GM20431 (cell line): ENCODE results near the gene FOXQ1.

Experiments used
- in situ Hi-C: fragments of 300-500 bp; cut with MseI, MboI; formaldehyde crosslinking; loops from one replicate; pipeline ENCODE4 v1.15.0; 2020; ENCODE audit warnings: low sequenced_read_pairs; ENCODE audit not compliant: unreplicated experiment

Gene FOXQ1

GRCh38 chr6:1311400-1312202, at the start of gene FOXQ1:
TSS of gene FOXQ1 (plus strand) at chr6:1312098. CDS start at chr6:1312705, 607 bp downstream.
- in situ Hi-C loops, result no loop called here

GRCh38 chr6:1262704-1263038, 49.2 kb upstream of the FOXQ1 start:
- in situ Hi-C loops, result no loop called here

- in situ Hi-C loops, result no loop called here
These were observed 48.7 kb upstream of the FOXQ1 start for GRCh38 chr6:1263039-1263849.

- in situ Hi-C loops, result no loop called here
These were observed 48.0 kb upstream of the FOXQ1 start for GRCh38 chr6:1263850-1264377.

- in situ Hi-C loops, result no loop called here
These were observed 47.1 kb upstream of the FOXQ1 start for GRCh38 chr6:1264619-1265445.

GRCh38 chr6:1266686-1267056, 45.2 kb upstream of the FOXQ1 start:
- in situ Hi-C loops, result no loop called here

- in situ Hi-C loops, result no loop called here
These were observed 44.7 kb upstream of the FOXQ1 start for GRCh38 chr6:1267057-1267732.

- in situ Hi-C loops, result no loop called here
These were observed 43.8 kb upstream of the FOXQ1 start for GRCh38 chr6:1267790-1268762.

- in situ Hi-C loops, result no loop called here
These were observed 40.7 kb upstream of the FOXQ1 start for GRCh38 chr6:1271071-1271763.

- in situ Hi-C loops, result no loop called here
These were observed 33.7 kb upstream of the FOXQ1 start for GRCh38 chr6:1278061-1278720.

- in situ Hi-C loops, result no loop called here
These were observed 32.8 kb upstream of the FOXQ1 start for GRCh38 chr6:1279065-1279464.

- in situ Hi-C loops, result no loop called here
These were observed 31.1 kb upstream of the FOXQ1 start for GRCh38 chr6:1280666-1281300.

- in situ Hi-C loops, result no loop called here
These were observed 30.2 kb upstream of the FOXQ1 start for GRCh38 chr6:1281746-1282145.

GRCh38 chr6:1283501-1283900, 28.4 kb upstream of the FOXQ1 start:
- in situ Hi-C loops, result no loop called here

GRCh38 chr6:1285556-1285955, 26.3 kb upstream of the FOXQ1 start:
- in situ Hi-C loops, result no loop called here

- in situ Hi-C loops, result no loop called here
These were observed 25.9 kb upstream of the FOXQ1 start for GRCh38 chr6:1285956-1286355.

- in situ Hi-C loops, result no loop called here
These were observed 24.8 kb upstream of the FOXQ1 start for GRCh38 chr6:1287103-1287591.
